SKM-1 (cell line): ENCODE results near the gene RANGAP1.

Source experiments
- DNase-seq: peaks from one replicate; lab custom pipeline; 2025; ENCODE audit not compliant: unreplicated experiment; lab: John Stamatoyannopoulos, UW

Gene RANGAP1

DNA sequence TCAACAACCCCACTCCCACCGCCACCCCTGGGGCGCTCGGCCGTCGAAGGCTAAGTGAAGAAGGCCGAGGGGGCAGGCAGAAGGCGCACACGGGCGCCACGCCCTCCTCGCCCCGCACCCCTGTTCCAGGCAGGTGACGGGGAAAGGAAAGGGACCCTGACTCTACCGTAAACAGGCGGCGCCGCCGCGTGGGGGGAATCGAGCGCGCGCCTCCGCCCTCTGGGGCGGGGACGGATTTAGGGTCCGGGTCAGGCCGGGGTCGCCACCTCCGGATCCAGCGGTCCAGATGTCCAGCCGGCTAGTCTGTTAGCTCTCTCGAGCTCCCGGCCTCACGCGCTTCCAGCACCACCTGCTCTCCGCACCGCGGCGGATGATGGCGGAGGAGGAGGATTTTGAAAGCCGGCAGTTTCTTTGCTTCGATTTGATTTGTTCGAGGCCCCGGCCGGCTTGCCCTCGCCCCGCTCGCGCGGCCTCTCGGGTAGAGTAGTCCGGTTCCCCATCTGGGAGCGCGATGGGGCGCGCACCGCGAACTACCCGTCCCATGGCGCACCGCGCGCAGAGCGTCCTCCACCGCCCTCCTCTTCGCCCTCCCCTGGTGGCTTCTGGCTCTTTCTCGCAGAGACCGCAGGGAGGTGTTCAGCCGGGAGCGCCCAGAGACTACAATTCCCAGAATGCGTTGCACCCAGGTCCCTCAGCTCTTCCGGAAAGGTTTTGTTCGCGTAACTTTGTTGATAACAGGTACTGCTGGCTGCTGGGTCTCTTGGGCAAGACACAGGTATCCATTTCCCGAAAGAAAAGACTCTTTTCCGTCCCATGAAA, at the start of gene RANGAP1:
Gene RANGAP1 (minus strand): TSS at position 368 of the 819 bp plus-strand sequence. CDS start 5,143 bp downstream, outside the sequence.
- peak; percentile 98 for DNase-seq

DNA sequence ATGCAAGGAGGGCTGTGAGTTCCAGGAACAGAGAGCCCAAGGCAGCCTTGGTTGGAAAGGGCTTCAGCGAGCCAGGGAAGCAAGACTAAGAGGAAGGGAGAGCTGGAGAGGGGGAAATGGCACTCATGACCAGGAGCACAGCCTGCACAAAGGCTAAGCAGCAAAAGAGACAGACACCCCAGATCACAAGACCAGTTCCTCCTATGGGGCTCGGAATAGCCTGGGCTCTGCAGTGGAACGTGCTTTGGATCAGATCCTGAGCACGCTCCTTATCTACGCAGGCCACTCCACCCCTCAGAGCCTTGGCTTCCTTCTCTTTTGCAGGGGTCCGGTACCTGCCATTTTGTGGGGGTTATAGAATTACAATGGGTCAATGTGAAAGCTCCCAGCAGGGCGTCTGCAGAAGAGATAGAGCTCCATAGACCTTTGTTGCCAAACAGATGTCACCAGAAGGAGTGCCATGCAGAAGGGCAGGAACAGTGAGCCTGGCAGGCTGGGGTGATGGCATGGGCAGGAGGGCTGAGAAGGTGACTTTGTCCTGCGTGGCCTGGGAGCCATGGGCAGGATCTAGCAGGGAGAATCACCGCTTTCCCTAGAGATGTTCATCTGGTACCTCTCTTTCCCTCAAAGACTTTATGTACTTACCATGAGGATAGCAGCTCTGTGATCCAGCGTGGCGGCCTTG, 49.1 kb upstream of the RANGAP1 start:
- DNase-seq = no peak

GRCh38 chr22:41334215-41334614, 48.2 kb upstream of the RANGAP1 start:
- DNase-seq = no peak

DNA sequence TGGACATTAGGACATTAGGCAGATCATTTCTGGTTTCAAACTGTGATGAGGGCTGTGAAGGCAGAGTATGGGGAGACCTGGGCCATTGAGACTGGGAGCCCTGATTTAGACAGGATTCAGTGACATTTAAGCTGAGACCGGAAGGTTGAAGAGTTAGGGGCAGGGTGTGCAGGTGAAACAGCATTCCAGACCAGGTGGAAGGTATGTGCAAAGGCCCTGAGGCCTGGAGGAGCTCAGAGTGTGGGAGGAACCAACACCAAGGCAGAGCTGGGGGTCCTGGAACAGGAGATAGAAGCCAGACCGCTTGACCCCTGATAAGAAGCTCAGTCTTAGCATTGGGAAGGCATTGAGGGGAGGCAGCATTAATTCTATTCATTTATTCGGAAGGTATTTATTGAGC, 47.8 kb upstream of the RANGAP1 start:
- DNase-seq = no peak

- no peak for DNase-seq
Observed at GRCh38 chr22:41332217-41332939, 46.4 kb upstream of the RANGAP1 start.

DNA sequence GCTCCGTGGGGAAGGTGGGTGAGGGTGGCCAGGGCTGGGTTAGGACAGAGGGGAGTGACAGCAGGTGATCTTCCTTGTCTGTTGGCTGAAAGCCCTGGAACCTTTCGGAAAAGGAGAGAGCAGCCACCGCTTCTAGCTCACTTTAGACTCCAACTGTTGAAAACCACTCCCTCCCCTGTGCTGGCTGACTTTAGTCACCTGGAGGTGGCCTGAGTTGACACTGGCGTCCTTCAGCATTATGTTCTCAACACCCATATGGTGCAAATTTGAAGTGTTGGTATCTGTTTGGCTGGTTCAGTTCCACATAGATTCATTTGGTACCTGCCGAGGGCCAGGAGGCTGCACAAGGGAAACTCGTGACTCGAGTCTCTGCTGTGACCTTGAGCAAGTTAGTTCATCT, 44.2 kb upstream of the RANGAP1 start:
- DNase-seq = no peak

- DNase-seq = no peak
Observed at GRCh38 chr22:41327124-41327523, 41.1 kb upstream of the RANGAP1 start.

- no peak for DNase-seq
Observed at GRCh38 chr22:41324821-41325528, 39.0 kb upstream of the RANGAP1 start.

DNA sequence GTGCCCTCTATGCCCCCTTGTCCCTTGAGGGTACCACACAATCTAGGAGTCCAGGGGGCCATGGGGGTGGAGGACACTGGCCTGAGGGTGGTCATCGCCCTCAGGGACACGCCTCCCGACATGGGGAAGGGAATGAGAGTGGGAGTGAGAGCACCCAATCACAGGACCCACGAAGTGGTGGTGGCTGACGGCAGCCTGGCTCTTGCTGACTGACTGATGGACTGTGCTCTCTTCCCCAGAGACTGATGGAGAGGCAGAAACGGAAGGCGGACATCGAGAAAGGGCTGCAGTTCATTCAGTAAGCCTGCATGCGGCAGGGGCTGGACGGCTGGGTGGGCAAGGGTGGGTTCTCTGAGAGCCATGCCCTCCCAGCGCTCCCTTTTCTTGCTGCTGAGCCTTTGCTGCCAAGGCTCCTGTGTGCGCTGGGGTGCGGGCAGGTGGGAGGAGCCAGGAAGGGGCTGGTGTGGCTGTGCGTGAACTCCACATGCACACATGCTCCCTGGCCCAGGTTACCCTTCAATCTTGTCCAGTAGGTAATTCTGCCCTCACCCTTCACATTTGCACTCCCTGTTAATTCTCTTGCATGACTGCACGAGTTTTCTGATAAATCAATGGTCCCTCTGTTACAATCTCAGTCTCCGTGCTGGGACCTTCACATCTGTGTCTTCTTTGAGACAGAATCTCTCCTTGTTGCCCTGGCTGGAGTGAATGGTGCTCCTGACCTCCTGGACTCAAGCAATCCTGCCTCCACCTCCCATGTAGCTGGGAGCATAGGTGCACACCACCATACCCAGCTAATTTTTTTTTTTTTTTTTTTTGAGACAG, 34.6 kb upstream of the RANGAP1 start:
- DNase-seq = no peak

GRCh38 chr22:41315586-41315985, 29.6 kb upstream of the RANGAP1 start:
- no peak for DNase-seq

DNA sequence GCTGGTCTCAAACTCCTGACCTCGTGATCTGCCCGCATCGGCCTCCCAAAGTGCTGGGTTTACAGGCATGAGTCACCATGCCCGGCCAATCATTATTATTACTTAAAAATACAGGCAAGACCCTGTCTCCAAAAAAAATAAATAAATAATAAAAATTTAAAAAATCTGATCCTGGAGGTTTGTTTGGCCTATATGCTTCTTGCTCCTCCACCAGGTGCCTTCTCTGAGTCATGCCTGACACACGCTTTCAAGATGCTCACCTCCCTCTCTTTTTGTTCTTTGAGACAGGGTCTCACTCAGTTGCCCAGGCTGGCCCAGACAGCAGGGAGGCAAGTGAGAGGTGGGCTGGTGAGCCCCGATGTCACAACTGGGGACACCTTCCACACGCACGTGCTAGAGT, 28.8 kb upstream of the RANGAP1 start:
- no peak for DNase-seq

DNA sequence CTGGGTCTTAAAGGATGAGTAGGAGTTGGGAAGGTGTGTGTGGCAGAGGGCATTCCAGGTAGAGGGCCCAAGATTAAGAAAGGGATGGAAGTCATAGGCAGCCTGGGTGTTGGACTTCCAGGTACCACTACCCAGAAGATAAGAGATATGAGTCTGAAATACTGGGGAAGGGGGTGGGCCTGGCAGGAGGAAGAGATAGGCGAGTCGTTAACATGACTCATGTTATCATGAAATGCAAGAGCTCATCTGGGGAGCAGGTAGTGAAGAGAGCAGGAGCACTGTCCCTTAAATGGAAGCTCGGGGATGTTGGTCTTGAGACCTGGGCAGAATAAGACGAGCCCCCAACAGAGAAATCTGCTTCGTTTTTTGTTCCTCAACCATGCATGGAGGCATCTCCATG, 25.5 kb upstream of the RANGAP1 start:
- no peak for DNase-seq

- no peak for DNase-seq
Observed at GRCh38 chr22:41310336-41310735, 24.3 kb upstream of the RANGAP1 start.

GRCh38 chr22:41308544-41308947, 22.6 kb upstream of the RANGAP1 start:
- no peak for DNase-seq

DNA sequence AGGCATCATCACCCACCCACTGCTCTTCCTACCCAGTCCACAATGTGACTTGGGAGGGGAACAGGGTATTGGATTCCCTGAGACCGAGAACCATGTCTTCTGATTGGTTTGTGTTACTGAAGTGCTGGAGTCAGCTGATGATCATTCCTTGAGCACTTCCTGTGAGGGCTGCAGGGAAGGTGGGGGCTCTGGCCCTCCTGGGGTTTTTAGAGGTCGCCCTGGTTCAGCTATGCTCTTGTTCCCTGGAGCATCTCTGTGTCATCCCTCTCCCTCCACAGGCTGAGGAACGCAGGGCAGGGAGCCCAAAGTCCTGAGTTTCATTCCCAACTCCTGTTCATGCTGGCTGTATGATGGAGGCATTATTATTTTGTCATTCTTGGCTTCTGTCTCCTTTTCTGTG, 22.1 kb upstream of the RANGAP1 start:
- DNase-seq = no peak

- DNase-seq = no peak
Observed at GRCh38 chr22:41305646-41306045, 19.7 kb upstream of the RANGAP1 start.

GRCh38 chr22:41302811-41303210, 16.8 kb upstream of the RANGAP1 start:
- DNase-seq = no peak

DNA sequence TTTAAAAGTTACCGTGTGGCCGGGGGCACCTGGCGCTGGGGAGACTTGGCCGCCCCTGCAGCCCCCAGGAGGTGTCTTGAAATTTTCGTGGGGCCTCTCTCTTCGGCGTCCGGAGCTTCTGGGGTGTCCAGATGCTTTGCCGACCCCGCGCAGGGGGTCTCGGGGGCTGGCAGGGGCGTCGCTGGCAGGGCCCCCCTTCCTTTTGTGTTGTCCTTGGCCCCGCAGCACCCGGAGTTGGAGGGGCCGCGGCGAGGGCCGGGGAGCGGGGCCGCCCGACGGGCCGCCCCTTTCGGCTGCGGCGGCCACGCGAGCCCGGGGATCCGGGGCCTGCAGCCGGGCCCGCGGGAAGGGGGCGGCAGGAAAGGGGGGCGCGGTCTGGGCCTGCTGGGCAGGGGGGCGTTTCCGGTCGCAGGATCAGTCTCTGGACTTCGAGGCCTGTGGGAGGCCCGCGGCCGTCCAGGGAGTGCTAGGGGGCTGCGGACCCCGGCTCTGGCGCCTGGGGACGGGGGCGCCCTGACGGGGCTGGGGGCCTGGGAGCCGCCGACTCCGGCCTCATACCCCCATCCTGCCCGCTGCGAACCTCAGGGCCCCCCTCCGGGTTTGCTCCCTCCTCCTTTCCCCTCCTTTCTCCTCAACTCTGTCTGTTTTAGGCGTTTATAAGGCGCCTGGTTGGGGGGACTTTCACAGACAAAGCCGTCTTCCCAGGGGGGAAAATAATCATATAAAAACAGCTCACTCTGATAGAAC, 16.2 kb upstream of the RANGAP1 start:
- no peak for DNase-seq
